ENCODE measurements around the gene SP140. TPM values are rescaled to one million over a fixed set of nuclear protein-coding genes. Genes with fewer than 3 reads are reported as not detected.

Gene SP140
- total RNA-seq = 0.65 and 1.0 TPM in 2 replicates
- long read RNA-seq, partial matches to known transcripts = 0 of 1 reads
- long read RNA-seq, other reads (novel, unspliced or antisense) = 1 of 1 reads

- Mint-ChIP-seq H3K9me3 (ENCODE audit: unreplicated experiment) (peaks cover 4% of the 10 kb centered on the region), H3K4me1 (ENCODE audit: unreplicated experiment) (peaks cover 5% of the 10 kb centered on the region), H3K27me3 (ENCODE audit: unreplicated experiment) (no peaks in the 10 kb centered on the region), H3K27ac (ENCODE audit: unreplicated experiment) (no peak within 1 kb of the TSS), H3K4me3 (ENCODE audit: unreplicated experiment) (no peak within 1 kb of the TSS), H3K36me3 (ENCODE audit: unreplicated experiment) (no peaks in the 10 kb centered on the region)
- no peak for TF ChIP-seq CTCF (IDR thresholded peaks at IDR 0.05)
- no peak for DNase-seq (ENCODE audit: extremely low spot score, unreplicated experiment)
Measured at GRCh38 chr2:230225486-230225885, at the start of gene SP140. Gene SP140 (plus strand): TSS chr2:230225736. CDS start chr2:230225845, 109 bp downstream.

- no peak overlapping the region for H3K4me3 Mint-ChIP-seq (ENCODE audit: unreplicated experiment)
- peak; percentile 54 for DNase-seq (ENCODE audit: extremely low spot score, unreplicated experiment)
- TF ChIP-seq CTCF (IDR thresholded peaks at IDR 0.05) = no peak
- no peak overlapping the region for H3K27ac Mint-ChIP-seq (ENCODE audit: unreplicated experiment)
- H3K27me3 Mint-ChIP-seq (ENCODE audit: unreplicated experiment) = no peaks in the 10 kb centered on the region
- H3K4me1 Mint-ChIP-seq (ENCODE audit: unreplicated experiment) = no peaks in the 10 kb centered on the region
- H3K36me3 Mint-ChIP-seq (ENCODE audit: unreplicated experiment) = peaks cover 63% of the 10 kb centered on the region
- no peaks in the 10 kb centered on the region for H3K9me3 Mint-ChIP-seq (ENCODE audit: unreplicated experiment)
Measured at GRCh38 chr2:230176996-230177395, 48.5 kb upstream of the SP140 start.

GRCh38 chr2:230178546-230179485 is 46.7 kb upstream of the SP140 start:
- H3K27me3 Mint-ChIP-seq (ENCODE audit: unreplicated experiment) = no peaks in the 10 kb centered on the region
- no peak overlapping the region for H3K4me3 Mint-ChIP-seq (ENCODE audit: unreplicated experiment)
- peak; percentile 63 for DNase-seq (ENCODE audit: extremely low spot score, unreplicated experiment)
- H3K36me3 Mint-ChIP-seq (ENCODE audit: unreplicated experiment) = peaks cover 62% of the 10 kb centered on the region
- no peak for TF ChIP-seq CTCF (IDR thresholded peaks at IDR 0.05)
- H3K4me1 Mint-ChIP-seq (ENCODE audit: unreplicated experiment) = no peaks in the 10 kb centered on the region
- H3K9me3 Mint-ChIP-seq (ENCODE audit: unreplicated experiment) = no peaks in the 10 kb centered on the region
- no peak overlapping the region for H3K27ac Mint-ChIP-seq (ENCODE audit: unreplicated experiment)

DNA sequence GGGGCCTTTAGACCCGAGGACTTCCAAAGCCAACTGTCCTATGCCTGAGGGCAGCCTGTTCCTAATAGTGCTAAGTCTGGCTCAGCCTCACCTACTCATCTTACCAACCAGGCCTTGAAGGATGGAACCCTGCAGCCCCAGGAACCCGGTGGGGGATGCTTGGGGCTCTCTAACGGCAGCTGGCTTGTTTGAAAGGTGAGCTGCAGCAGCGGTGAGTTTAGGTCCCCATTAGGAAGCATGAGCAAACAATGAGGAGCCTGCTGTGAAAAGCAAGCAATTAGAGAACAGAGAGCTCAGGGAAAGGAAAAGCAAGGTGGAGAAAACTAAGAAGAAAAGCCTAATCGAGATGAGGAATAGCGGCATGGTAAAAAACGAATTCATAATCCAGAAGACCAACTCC is 45.6 kb upstream of the SP140 start:
- DNase-seq (ENCODE audit: extremely low spot score, unreplicated experiment) = peak; percentile 76
- no peaks in the 10 kb centered on the region for H3K4me1 Mint-ChIP-seq (ENCODE audit: unreplicated experiment)
- H3K27ac Mint-ChIP-seq (ENCODE audit: unreplicated experiment) = no peak overlapping the region
- no peaks in the 10 kb centered on the region for H3K9me3 Mint-ChIP-seq (ENCODE audit: unreplicated experiment)
- peaks cover 68% of the 10 kb centered on the region for H3K36me3 Mint-ChIP-seq (ENCODE audit: unreplicated experiment)
- no peak for TF ChIP-seq CTCF (IDR thresholded peaks at IDR 0.05)
- no peaks in the 10 kb centered on the region for H3K27me3 Mint-ChIP-seq (ENCODE audit: unreplicated experiment)
- no peak overlapping the region for H3K4me3 Mint-ChIP-seq (ENCODE audit: unreplicated experiment)

GRCh38 chr2:230181195-230181594 is 44.3 kb upstream of the SP140 start:
- H3K27me3 Mint-ChIP-seq (ENCODE audit: unreplicated experiment) = no peaks in the 10 kb centered on the region
- peak; percentile 53 for DNase-seq (ENCODE audit: extremely low spot score, unreplicated experiment)
- no peak overlapping the region for H3K27ac Mint-ChIP-seq (ENCODE audit: unreplicated experiment)
- TF ChIP-seq CTCF (IDR thresholded peaks at IDR 0.05) = no peak
- H3K9me3 Mint-ChIP-seq (ENCODE audit: unreplicated experiment) = no peaks in the 10 kb centered on the region
- no peak overlapping the region for H3K4me3 Mint-ChIP-seq (ENCODE audit: unreplicated experiment)
- no peaks in the 10 kb centered on the region for H3K4me1 Mint-ChIP-seq (ENCODE audit: unreplicated experiment)
- peaks cover 70% of the 10 kb centered on the region for H3K36me3 Mint-ChIP-seq (ENCODE audit: unreplicated experiment)
